HepG2 (cell line): Measurements from ENCODE around the gene TUBB4B. TPM values are rescaled to one million over a fixed set of nuclear protein-coding genes. Genes with fewer than 3 reads are reported as not detected.

ENCODE experiments used
- CCAR2 ChIP-seq: fragments of 200-400 bp; formaldehyde crosslinking; optimal IDR thresholded peaks from 2 replicates; pipeline ENCODE3; 2018; ENCODE audit warnings: low read depth, mild to moderate bottlenecking, low read length, moderate library complexity
- CHCHD3 ChIP-seq: sonication (generic); formaldehyde crosslinking; IDR thresholded peaks from 2 replicates; pipeline ENCODE4 v1.8.0; 2022; ENCODE audit warnings: mild to moderate bottlenecking, missing genetic modification reagents, moderate library complexity
- GPN1 ChIP-seq: sonication (generic); formaldehyde crosslinking; IDR thresholded peaks from 2 replicates; pipeline ENCODE4 v1.5.1; 2020; ENCODE audit warnings: missing genetic modification reagents, borderline replicate concordance
- MTF2 ChIP-seq: sonication (generic); formaldehyde crosslinking; IDR thresholded peaks from 2 replicates; pipeline ENCODE4 v1.5.0; 2020; ENCODE audit warnings: missing genetic modification reagents, borderline replicate concordance
- PTBP1 ChIP-seq: fragments of 200-400 bp; formaldehyde crosslinking; IDR thresholded peaks from 2 replicates; pipeline ENCODE4 v1.6.1; 2018; ENCODE audit warnings: low read length, low read depth; ENCODE audit not compliant: poor library complexity, severe bottlenecking
- SOX6 ChIP-seq, 2 experiments: fragments of 450-650 bp in 1 of 2; sonication (generic) in 1 of 2; formaldehyde crosslinking in 1 of 2; IDR thresholded peaks; 2 replicates each; pipeline versions ENCODE4 v1.4.0 to v1.6.1; 2017 to 2020; ENCODE audit warnings: antibody characterized with exemption in 1 of 2, mild to moderate bottlenecking in 1 of 2, missing genetic modification reagents in 1 of 2
- ZBTB42 ChIP-seq: sonication (generic); formaldehyde crosslinking; IDR thresholded peaks from 2 replicates; pipeline ENCODE4 v1.5.0; 2020; ENCODE audit warnings: mild to moderate bottlenecking, missing genetic modification reagents
- ZEB1 ChIP-seq: IDR thresholded peaks from 2 replicates; pipeline ENCODE4 v1.6.1; 2012; ENCODE audit warnings: mild to moderate bottlenecking, low read depth, inconsistent platforms; ENCODE audit not compliant: insufficient replicate concordance
- ZNF256 ChIP-seq: sonication (generic); formaldehyde crosslinking; conservative IDR thresholded peaks from 2 replicates; pipeline ENCODE4 v1.4.0; 2020; ENCODE audit warnings: missing genetic modification reagents
- ZNF441 ChIP-seq: sonication (generic); formaldehyde crosslinking; IDR thresholded peaks from 2 replicates; pipeline ENCODE4 v1.7.0; 2021; ENCODE audit warnings: missing genetic modification reagents, borderline replicate concordance
- ZNF605 ChIP-seq: sonication (generic); formaldehyde crosslinking; IDR thresholded peaks from 2 replicates; pipeline ENCODE4 v1.8.0; 2022; ENCODE audit warnings: mild to moderate bottlenecking, missing genetic modification reagents
- ZNF761 ChIP-seq: sonication (generic); formaldehyde crosslinking; conservative IDR thresholded peaks from 2 replicates; pipeline ENCODE4 v1.4.0; 2020; ENCODE audit warnings: mild to moderate bottlenecking, missing genetic modification reagents
- polyA plus RNA-seq, 8 experiments: library from polyadenylated mRNA; depleted of rRNA in 3 of 8; stranded (reverse) in 7 of 8; unstranded in 1 of 8; fragments of >200 nt; fragmentation: Illumina TruSeq in 4 of 8; extraction: Trizol in 4 of 8; gene quantifications; 2 replicates each; pipeline versions ENCODE4 v1.2.1 to v1.2.3, GENCODE V29; 2011 to 2016; ENCODE audit warnings: low read depth in 4 of 8, missing spikeins in 1 of 8, mixed read lengths in 1 of 8; ENCODE audit not compliant: insufficient read depth in 1 of 8
- total RNA-seq, 5 experiments: library from RNA; depleted of rRNA; stranded (reverse); fragments of >200 nt; fragmentation: Illumina TruSeq; extraction: Trizol; gene quantifications; 2 replicates each; pipeline ENCODE4 v1.2.3, GENCODE V29; 2016; ENCODE audit warnings: low read depth in 1 of 5
- TF ChIP-seq, protein P1 (sequence below): IDR thresholded peaks from 2 replicates; pipeline ENCODE4 v1.6.1; 2016; ENCODE audit warnings: low read depth, missing genetic modification reagents, missing compliant biosample characterization
- TF ChIP-seq, protein P2 (sequence below): sonication (generic); formaldehyde crosslinking; IDR thresholded peaks from one replicate; pipeline ENCODE4 v1.5.1; 2020; ENCODE audit warnings: mild to moderate bottlenecking, missing genetic modification reagents; ENCODE audit errors: not compliant biosample characterization

The TUBB4B gene
- total and polyA plus RNA-seq, 2 of the 13 experiments (the other 11 are each of a cell fraction or from before 2014, with no cell fraction given) = 182 to 412 TPM

- TF ChIP-seq, protein P1, sequence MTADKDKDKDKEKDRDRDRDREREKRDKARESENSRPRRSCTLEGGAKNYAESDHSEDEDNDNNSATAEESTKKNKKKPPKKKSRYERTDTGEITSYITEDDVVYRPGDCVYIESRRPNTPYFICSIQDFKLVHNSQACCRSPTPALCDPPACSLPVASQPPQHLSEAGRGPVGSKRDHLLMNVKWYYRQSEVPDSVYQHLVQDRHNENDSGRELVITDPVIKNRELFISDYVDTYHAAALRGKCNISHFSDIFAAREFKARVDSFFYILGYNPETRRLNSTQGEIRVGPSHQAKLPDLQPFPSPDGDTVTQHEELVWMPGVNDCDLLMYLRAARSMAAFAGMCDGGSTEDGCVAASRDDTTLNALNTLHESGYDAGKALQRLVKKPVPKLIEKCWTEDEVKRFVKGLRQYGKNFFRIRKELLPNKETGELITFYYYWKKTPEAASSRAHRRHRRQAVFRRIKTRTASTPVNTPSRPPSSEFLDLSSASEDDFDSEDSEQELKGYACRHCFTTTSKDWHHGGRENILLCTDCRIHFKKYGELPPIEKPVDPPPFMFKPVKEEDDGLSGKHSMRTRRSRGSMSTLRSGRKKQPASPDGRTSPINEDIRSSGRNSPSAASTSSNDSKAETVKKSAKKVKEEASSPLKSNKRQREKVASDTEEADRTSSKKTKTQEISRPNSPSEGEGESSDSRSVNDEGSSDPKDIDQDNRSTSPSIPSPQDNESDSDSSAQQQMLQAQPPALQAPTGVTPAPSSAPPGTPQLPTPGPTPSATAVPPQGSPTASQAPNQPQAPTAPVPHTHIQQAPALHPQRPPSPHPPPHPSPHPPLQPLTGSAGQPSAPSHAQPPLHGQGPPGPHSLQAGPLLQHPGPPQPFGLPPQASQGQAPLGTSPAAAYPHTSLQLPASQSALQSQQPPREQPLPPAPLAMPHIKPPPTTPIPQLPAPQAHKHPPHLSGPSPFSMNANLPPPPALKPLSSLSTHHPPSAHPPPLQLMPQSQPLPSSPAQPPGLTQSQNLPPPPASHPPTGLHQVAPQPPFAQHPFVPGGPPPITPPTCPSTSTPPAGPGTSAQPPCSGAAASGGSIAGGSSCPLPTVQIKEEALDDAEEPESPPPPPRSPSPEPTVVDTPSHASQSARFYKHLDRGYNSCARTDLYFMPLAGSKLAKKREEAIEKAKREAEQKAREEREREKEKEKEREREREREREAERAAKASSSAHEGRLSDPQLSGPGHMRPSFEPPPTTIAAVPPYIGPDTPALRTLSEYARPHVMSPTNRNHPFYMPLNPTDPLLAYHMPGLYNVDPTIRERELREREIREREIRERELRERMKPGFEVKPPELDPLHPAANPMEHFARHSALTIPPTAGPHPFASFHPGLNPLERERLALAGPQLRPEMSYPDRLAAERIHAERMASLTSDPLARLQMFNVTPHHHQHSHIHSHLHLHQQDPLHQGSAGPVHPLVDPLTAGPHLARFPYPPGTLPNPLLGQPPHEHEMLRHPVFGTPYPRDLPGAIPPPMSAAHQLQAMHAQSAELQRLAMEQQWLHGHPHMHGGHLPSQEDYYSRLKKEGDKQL = no peak
- TF ChIP-seq GPN1 (no peak), ZNF761 (CRISPR knock-in tag) (no peak; the same call in 1 of the 2 replicates), ZNF441 (0 out of 2 replicates have a peak, but pooled peaks have one; percentile 33), ZNF605 (peak; percentile 48; the same call in 1 of the 2 replicates), MTF2 (CRISPR knock-in tag) (no peak), ZEB1 (peak; percentile 17), CCAR2 (no peak), PTBP1 (no peak), SOX6 (IDR thresholded peaks at IDR 0.05) (no peak), SOX6 (CRISPR knock-in tag; IDR thresholded peaks at IDR 0.05) (no peak), ZNF256 (CRISPR knock-in tag) (0 out of 2 replicates have a peak, but pooled peaks have one; percentile 23), ZBTB42 (no peak), CHCHD3 (CRISPR knock-in tag) (0 out of 2 replicates have a peak, but pooled peaks have one; percentile 68)
- TF ChIP-seq, protein P2, sequence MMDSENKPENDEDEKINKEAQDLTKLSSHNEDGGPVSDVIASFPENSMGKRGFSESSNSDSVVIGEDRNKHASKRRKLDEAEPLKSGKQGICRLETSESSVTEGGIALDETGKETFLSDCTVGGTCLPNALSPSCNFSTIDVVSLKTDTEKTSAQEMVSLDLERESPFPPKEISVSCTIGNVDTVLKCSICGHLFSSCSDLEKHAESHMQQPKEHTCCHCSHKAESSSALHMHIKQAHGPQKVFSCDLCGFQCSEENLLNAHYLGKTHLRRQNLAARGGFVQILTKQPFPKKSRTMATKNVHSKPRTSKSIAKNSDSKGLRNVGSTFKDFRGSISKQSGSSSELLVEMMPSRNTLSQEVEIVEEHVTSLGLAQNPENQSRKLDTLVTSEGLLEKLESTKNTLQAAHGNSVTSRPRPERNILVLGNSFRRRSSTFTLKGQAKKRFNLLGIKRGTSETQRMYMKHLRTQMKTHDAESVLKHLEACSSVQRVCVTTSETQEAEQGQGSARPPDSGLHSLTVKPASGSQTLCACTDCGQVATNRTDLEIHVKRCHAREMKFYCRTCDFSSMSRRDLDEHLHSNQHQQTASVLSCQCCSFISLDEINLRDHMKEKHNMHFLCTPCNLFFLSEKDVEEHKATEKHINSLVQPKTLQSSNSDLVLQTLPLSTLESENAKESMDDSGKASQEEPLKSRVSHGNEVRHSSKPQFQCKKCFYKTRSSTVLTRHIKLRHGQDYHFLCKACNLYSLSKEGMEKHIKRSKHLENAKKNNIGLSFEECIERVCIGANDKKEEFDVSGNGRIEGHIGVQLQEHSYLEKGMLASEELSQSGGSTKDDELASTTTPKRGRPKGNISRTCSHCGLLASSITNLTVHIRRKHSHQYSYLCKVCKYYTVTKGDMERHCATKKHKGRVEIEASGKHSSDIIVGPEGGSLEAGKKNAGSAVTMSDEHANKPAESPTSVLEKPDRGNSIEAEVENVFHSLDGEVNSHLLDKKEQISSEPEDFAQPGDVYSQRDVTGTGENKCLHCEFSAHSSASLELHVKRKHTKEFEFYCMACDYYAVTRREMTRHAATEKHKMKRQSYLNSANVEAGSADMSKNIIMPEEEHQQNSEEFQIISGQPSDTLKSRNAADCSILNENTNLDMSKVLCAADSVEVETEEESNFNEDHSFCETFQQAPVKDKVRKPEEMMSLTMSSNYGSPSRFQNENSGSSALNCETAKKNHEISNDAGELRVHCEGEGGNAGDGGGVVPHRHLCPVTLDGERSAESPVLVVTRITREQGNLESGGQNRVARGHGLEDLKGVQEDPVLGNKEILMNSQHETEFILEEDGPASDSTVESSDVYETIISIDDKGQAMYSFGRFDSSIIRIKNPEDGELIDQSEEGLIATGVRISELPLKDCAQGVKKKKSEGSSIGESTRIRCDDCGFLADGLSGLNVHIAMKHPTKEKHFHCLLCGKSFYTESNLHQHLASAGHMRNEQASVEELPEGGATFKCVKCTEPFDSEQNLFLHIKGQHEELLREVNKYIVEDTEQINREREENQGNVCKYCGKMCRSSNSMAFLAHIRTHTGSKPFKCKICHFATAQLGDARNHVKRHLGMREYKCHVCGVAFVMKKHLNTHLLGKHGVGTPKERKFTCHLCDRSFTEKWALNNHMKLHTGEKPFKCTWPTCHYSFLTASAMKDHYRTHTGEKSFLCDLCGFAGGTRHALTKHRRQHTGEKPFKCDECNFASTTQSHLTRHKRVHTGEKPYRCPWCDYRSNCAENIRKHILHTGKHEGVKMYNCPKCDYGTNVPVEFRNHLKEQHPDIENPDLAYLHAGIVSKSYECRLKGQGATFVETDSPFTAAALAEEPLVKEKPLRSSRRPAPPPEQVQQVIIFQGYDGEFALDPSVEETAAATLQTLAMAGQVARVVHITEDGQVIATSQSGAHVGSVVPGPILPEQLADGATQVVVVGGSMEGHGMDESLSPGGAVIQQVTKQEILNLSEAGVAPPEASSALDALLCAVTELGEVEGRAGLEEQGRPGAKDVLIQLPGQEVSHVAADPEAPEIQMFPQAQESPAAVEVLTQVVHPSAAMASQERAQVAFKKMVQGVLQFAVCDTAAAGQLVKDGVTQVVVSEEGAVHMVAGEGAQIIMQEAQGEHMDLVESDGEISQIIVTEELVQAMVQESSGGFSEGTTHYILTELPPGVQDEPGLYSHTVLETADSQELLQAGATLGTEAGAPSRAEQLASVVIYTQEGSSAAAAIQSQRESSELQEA (CRISPR knock-in tag) = no peak
These were observed 35.7 kb upstream of the TUBB4B start, which contains the start of the genes NDOR1 and TMEM203 (continued) for GRCh38 chr9:137205126-137206069.
